Measurements from ENCODE around the gene NADSYN1.

Gene NADSYN1

GRCh38 chr11:71485466-71485865 lies 32.5 kb downstream of the NADSYN1 start:
- in situ Hi-C loops (cut with MboI; ENCODE audit: low sequenced_read_pairs, unreplicated experiment), result no loop called here

GRCh38 chr11:71486320-71486719 lies 33.3 kb downstream of the NADSYN1 start:
- no peak for DNase-seq (ENCODE audit: low spot score)
- no peak for TF ChIP-seq CTCF (IDR thresholded peaks at IDR 0.05; ENCODE audit: borderline replicate concordance, control extremely low read depth, extremely low read depth, insufficient read depth, missing control alignments)
- in situ Hi-C loops (cut with MboI; ENCODE audit: low sequenced_read_pairs, unreplicated experiment), result no loop called here

More at GRCh38 chr11:71485466-71485865, 32.5 kb downstream of the NADSYN1 start:
- no peak for TF ChIP-seq CTCF (IDR thresholded peaks at IDR 0.05; ENCODE audit: borderline replicate concordance, control extremely low read depth, extremely low read depth, insufficient read depth, missing control alignments)
- no peak for DNase-seq (ENCODE audit: low spot score)

- in situ Hi-C loops (cut with MboI; ENCODE audit: low sequenced_read_pairs, unreplicated experiment), result no loop called here
Measured at GRCh38 chr11:71488681-71489270, 35.8 kb downstream of the NADSYN1 start.

GRCh38 chr11:71489311-71490043 lies 36.5 kb downstream of the NADSYN1 start:
- in situ Hi-C loops (cut with MboI; ENCODE audit: low sequenced_read_pairs, unreplicated experiment), result no loop called here

More at GRCh38 chr11:71488681-71489270, 35.8 kb downstream of the NADSYN1 start:
- no peak for DNase-seq (ENCODE audit: low spot score)
- TF ChIP-seq CTCF (IDR thresholded peaks at IDR 0.05; ENCODE audit: borderline replicate concordance, control extremely low read depth, extremely low read depth, insufficient read depth, missing control alignments), result no peak

GRCh38 chr11:71490044-71490730 lies 37.2 kb downstream of the NADSYN1 start:
- peak; percentile 21 for DNase-seq (ENCODE audit: low spot score)
- no peak for TF ChIP-seq CTCF (IDR thresholded peaks at IDR 0.05; ENCODE audit: borderline replicate concordance, control extremely low read depth, extremely low read depth, insufficient read depth, missing control alignments)
- in situ Hi-C loops (cut with MboI; ENCODE audit: low sequenced_read_pairs, unreplicated experiment), result no loop called here

More at GRCh38 chr11:71489311-71490043, 36.5 kb downstream of the NADSYN1 start:
- no peak for TF ChIP-seq CTCF (IDR thresholded peaks at IDR 0.05; ENCODE audit: borderline replicate concordance, control extremely low read depth, extremely low read depth, insufficient read depth, missing control alignments)
- peak; percentile 87 for DNase-seq (ENCODE audit: low spot score)

GRCh38 chr11:71490731-71491390 lies 37.9 kb downstream of the NADSYN1 start:
- DNase-seq (ENCODE audit: low spot score), result peak; percentile 17
- TF ChIP-seq CTCF (IDR thresholded peaks at IDR 0.05; ENCODE audit: borderline replicate concordance, control extremely low read depth, extremely low read depth, insufficient read depth, missing control alignments), result no peak
- in situ Hi-C loops (cut with MboI; ENCODE audit: low sequenced_read_pairs, unreplicated experiment), result no loop called here
